NT2/D1 (cell line): ENCODE measurements around the gene ZNF408.
A peak's percentile ranks its signal among the peaks of the same experiment; 100 is the strongest.

Experiments used
- DNase-seq: peaks from one replicate; pipeline ENCODE4 v3.0.0-alpha.2; 2011; ENCODE audit warnings: low read depth, low spot score
- H3K27me3 ChIP-seq: 2 replicates; pipeline ENCODE4 v1.6.0; 2011; ENCODE audit warnings: mild to moderate bottlenecking; ENCODE audit not compliant: insufficient read length, insufficient read depth
- H3K36me3 ChIP-seq: 2 replicates; pipeline ENCODE4 v1.6.1; 2011; ENCODE audit warnings: mild to moderate bottlenecking, low read length, mixed read lengths; ENCODE audit not compliant: insufficient read depth, insufficient read length
- H3K4me1 ChIP-seq: 2 replicates; pipeline ENCODE4 v1.5.1; 2011; ENCODE audit not compliant: insufficient read depth, insufficient read length
- H3K4me3 ChIP-seq: 2 replicates; pipeline ENCODE4 v1.5.1; 2011; ENCODE audit warnings: low read depth; ENCODE audit not compliant: insufficient read length
- H3K9ac ChIP-seq: 2 replicates; pipeline ENCODE4 v1.6.0; 2011; ENCODE audit warnings: low read depth; ENCODE audit not compliant: insufficient read length
- H3K9me3 ChIP-seq: 2 replicates; pipeline ENCODE4 v1.5.1; 2011; ENCODE audit warnings: mild to moderate bottlenecking, low read length; ENCODE audit not compliant: insufficient read depth
- SUZ12 ChIP-seq: IDR thresholded peaks from 2 replicates; pipeline ENCODE4 v1.6.1; 2011; ENCODE audit not compliant: insufficient read length, insufficient read depth; ENCODE audit errors: extremely low read depth
- YY1 ChIP-seq: IDR thresholded peaks from 2 replicates; pipeline ENCODE4 v1.6.1; 2011; ENCODE audit not compliant: insufficient read length, insufficient read depth
- ZNF274 ChIP-seq: IDR thresholded peaks from 2 replicates; pipeline ENCODE4 v1.6.1; 2011; ENCODE audit warnings: mild to moderate bottlenecking, low read depth, low read length

Gene ZNF408

DNA sequence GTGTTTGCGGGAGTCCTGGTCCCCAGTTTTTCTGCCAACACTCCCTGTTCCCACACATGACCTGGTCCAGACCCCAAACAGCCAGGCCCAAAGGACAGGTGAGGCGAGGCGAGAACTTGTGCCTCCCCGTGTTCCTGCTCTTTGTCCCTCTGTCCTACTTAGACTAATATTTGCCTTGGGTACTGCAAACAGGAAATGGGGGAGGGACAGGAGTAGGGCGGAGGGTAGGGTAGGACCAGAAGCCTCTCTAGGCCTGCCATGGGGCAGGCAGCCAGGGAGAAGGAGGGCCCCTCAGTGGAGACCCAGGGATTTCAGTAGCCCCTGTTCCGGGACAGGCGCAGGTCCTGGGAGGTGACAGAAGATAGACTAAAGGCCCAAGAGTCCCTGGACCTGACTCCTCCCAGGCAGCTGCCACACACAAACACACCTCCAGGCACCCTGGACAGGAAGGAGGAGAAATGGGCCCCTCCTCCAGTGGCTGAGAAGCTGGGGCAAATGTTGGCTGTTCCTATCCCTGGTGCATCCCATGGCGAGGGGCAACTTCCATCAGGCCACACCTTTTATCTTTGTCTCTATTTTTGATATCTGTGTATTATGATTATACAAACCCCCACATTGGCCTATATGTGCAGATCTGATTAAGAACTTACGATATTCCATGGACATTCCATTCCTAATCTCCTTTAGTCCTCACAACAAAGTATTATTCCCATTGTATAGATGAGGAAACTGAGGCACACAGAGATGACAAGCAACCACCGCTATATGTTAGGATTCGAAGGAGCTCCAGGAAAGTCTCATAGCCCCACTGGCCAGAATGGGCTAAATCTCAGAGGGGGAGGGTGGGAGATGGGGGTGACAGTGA, 17.6 kb downstream of the ZNF408 start:
- no peaks in the 10 kb centered on the region for H3K9me3 ChIP-seq
- H3K27me3 ChIP-seq = no peaks in the 10 kb centered on the region
- no peak overlapping the region for H3K4me3 ChIP-seq
- peaks cover 11% of the 10 kb centered on the region for H3K4me1 ChIP-seq
- TF ChIP-seq YY1 (no peak), SUZ12 (no peak), ZNF274 (no peak)
- DNase-seq = no peak
- H3K9ac ChIP-seq = peak overlapping the region; percentile 44
- no peaks in the 10 kb centered on the region for H3K36me3 ChIP-seq

DNA sequence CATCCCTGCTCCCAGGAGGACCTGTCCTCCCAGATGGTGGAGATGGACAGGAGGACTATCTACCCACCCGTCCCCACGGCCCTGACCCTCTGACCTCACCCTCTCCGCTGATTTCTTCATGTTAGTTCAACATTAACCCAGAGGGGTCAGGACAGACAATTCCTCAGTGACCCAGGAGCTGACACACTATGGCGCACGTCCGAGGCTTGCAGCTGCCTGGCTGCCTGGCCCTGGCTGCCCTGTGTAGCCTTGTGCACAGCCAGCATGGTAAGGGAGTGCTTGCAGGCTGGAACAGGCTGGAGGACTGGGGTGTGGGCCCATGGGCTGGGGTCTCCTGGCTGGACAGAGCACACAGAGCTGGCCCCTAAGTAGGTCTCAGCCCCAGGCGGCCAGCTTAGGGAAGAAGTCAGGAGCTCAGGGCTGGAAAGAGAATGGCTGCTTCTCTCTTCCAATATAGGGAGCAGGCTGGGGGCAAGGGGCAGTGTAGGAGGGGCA, 18.3 kb downstream of the ZNF408 start, which contains the start of gene F2:
TSS of gene F2 (plus strand) at position 166 of the 495 bp plus-strand sequence. CDS start at position 189, 23 bp downstream.
- no peak for TF ChIP-seq ZNF274
- no peak for TF ChIP-seq SUZ12
- no peak for TF ChIP-seq YY1
- no peaks in the 10 kb centered on the region for H3K36me3 ChIP-seq
- peak within 1 kb of the TSS; percentile 44 for H3K9ac ChIP-seq
- no peak for DNase-seq
- no peak within 1 kb of the TSS for H3K4me3 ChIP-seq
- H3K4me1 ChIP-seq = peaks cover 14% of the 10 kb centered on the region
- no peaks in the 10 kb centered on the region for H3K27me3 ChIP-seq
- no peaks in the 10 kb centered on the region for H3K9me3 ChIP-seq

DNA sequence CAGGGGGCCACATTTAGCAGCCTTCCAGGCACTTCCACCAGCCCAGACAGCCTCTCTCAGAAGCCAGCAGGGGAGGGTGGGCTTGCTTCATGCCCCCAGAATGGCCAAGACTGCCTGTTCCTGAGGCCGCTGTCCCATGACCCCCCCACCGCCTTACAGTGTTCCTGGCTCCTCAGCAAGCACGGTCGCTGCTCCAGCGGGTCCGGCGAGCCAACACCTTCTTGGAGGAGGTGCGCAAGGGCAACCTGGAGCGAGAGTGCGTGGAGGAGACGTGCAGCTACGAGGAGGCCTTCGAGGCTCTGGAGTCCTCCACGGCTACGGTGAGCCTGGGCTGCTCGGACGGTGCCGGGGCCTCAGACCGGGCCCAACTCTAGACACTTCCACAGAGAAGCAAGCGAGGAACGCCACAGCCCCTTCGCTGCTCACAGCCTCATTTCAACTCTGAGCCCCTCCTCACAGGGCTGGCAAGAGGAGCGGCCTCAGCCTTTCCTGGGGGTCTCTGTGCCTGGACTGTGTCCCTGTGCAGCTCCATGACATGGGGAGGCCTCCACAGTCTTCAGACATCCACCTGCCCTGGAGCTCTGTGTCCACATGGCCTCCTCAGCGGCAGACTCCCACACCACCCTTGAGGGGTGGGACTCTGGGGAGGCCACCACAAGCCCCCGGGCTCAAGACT, 18.9 kb downstream of the ZNF408 start:
- peaks cover 14% of the 10 kb centered on the region for H3K4me1 ChIP-seq
- H3K9ac ChIP-seq = no peak overlapping the region
- H3K27me3 ChIP-seq = no peaks in the 10 kb centered on the region
- no peak for DNase-seq
- TF ChIP-seq SUZ12 (no peak), YY1 (no peak), ZNF274 (no peak)
- H3K4me3 ChIP-seq = no peak overlapping the region
- H3K36me3 ChIP-seq = no peaks in the 10 kb centered on the region
- no peaks in the 10 kb centered on the region for H3K9me3 ChIP-seq

DNA sequence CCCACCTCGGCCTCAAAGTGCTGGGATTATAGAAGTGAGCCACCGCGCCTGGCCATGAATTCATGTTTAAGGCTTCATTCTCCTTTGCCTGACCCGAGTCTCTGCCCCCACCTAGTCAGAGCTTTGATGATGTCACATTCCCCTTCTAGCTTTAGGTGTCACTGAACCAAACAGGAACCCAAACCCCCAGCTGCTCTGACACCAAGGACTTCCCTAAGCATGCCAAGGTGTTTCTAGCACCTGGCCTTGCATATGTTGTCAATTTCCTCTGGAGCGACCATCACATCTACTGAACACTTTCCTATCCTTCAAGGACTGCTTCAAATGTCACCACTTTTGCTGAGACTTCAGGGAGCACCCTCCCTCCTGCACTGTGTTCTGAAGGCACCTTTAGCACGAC, 20.5 kb downstream of the ZNF408 start:
- no peak overlapping the region for H3K4me3 ChIP-seq
- H3K9me3 ChIP-seq = no peaks in the 10 kb centered on the region
- TF ChIP-seq ZNF274 = no peak
- TF ChIP-seq YY1 = no peak
- TF ChIP-seq SUZ12 = no peak
- DNase-seq = no peak
- H3K4me1 ChIP-seq = peaks cover 25% of the 10 kb centered on the region
- no peaks in the 10 kb centered on the region for H3K36me3 ChIP-seq
- no peaks in the 10 kb centered on the region for H3K27me3 ChIP-seq
- no peak overlapping the region for H3K9ac ChIP-seq

DNA sequence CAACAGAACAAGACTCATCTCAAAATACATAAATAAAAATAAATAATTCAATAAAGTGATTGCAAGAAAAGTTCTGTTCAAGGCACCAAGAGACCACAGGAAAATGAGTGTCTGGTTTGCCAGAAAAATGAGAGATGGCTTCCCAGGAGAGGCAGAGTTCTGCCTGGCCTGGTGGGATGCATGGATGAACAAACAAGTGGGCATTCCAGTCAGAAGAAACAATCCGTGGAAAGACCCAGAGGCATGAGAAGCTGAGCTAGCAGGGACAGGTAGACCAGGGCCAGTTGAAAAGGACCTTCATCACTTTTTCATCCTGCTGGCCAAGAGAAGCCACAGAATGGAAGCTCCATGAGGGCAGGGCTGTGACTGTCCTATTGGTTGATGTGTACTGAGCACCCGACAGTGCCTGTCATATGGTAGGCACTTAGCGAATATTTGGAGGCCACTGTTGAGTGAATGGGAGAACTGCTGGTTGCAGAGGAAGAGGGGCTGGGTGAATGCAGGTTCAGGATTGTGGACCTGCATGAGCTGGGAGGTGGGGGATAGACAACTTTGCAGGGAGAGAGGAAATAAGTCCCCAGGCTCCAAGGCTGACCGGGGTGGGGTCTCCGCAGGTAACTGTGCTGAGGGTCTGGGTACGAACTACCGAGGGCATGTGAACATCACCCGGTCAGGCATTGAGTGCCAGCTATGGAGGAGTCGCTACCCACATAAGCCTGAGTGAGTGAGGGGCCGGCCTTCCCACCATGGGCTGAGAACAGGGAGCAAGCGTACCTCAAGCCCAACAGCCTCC, 21.9 kb downstream of the ZNF408 start:
- Histone ChIP-seq H3K4me1 (peaks cover 27% of the 10 kb centered on the region), H3K9me3 (no peaks in the 10 kb centered on the region), H3K27me3 (no peaks in the 10 kb centered on the region), H3K36me3 (no peaks in the 10 kb centered on the region), H3K9ac (no peak overlapping the region), H3K4me3 (no peak overlapping the region)
- TF ChIP-seq YY1 = no peak
- no peak for TF ChIP-seq ZNF274
- no peak for TF ChIP-seq SUZ12
- no peak for DNase-seq

DNA sequence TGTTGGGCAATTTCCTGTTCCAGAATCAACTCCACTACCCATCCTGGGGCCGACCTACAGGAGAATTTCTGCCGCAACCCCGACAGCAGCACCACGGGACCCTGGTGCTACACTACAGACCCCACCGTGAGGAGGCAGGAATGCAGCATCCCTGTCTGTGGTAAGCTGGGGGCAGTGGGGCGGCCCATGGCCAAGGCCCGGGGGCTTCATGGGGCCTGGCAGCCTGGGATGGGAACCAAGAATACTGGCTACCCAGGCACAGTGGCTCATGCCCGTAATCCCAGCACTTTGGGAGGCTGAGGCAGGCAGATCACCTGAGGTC, 22.5 kb downstream of the ZNF408 start:
- H3K27me3 ChIP-seq = no peaks in the 10 kb centered on the region
- H3K9me3 ChIP-seq = no peaks in the 10 kb centered on the region
- TF ChIP-seq YY1 (no peak), SUZ12 (no peak), ZNF274 (no peak)
- no peak overlapping the region for H3K4me3 ChIP-seq
- no peak for DNase-seq
- H3K36me3 ChIP-seq = no peaks in the 10 kb centered on the region
- peaks cover 24% of the 10 kb centered on the region for H3K4me1 ChIP-seq
- no peak overlapping the region for H3K9ac ChIP-seq

DNA sequence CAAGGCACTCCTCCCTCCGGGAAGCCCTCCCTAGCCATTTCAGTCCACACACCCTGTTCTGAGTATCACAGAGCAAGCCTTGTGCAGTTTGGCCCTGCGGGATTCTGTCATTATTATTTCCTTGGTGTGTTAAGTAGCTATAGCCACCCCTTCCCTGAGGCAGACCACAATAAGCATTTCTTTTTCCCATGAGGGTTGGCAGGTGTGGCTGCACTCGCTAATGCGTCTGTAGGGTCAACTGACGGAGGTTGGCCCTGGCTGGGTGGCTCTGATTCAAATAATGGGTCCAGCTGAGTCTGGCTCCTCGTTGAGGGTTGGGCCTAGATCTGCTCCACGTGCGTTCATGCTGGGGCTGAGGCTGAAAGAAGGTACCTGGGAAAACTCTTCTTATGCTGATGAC, 23.3 kb downstream of the ZNF408 start:
- H3K4me3 ChIP-seq = no peak overlapping the region
- TF ChIP-seq ZNF274 (no peak), SUZ12 (no peak), YY1 (no peak)
- peak overlapping the region; percentile 13 for H3K9ac ChIP-seq
- H3K27me3 ChIP-seq = no peaks in the 10 kb centered on the region
- no peaks in the 10 kb centered on the region for H3K9me3 ChIP-seq
- no peak for DNase-seq
- H3K4me1 ChIP-seq = peaks cover 22% of the 10 kb centered on the region
- H3K36me3 ChIP-seq = no peaks in the 10 kb centered on the region
